Stimulated activated CD4-positive, alpha-beta T cell treated with anti-CD3 and anti-CD28 coated beads, Interleukin-15, amount 100 ng/mL, for 24 hours (primary cell): Measurements from ENCODE around the gene KIAA0319L.
"Not testable (repeated sequence)": the region's sequence is repeated elsewhere in the genome, so short reads cannot be mapped to it uniquely, and the experiment has no call there.

Experiments used
- DNase-seq: peaks from one replicate; pipeline ENCODE4 v3.0.0-alpha.2; 2020

KIAA0319L gene

GRCh38 chr1:35477870-35478269 is 79.3 kb downstream of the KIAA0319L start:
- DNase-seq = no peak

- DNase-seq = no peak
These were observed 81.1 kb downstream of the KIAA0319L start for GRCh38 chr1:35475856-35476674.

DNA sequence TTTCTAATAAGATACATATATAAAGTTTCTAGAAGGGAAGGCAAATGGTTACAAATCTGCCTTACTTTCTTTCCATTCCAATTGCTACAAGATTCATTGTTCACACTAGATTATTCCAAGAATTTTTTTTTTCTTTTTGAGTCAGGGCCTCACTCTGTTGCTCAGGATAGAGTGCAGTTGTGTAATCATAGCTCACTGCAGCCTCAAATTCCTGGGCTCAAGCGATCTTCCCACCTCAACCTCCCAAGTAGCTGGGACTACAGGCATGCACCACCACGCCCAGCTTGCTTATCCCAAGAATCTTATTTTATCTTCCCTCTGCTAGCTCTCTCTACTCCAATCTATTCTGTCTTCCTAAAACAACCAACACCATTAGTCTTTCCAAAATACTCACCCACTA is 81.8 kb downstream of the KIAA0319L start:
- no peak for DNase-seq

DNA sequence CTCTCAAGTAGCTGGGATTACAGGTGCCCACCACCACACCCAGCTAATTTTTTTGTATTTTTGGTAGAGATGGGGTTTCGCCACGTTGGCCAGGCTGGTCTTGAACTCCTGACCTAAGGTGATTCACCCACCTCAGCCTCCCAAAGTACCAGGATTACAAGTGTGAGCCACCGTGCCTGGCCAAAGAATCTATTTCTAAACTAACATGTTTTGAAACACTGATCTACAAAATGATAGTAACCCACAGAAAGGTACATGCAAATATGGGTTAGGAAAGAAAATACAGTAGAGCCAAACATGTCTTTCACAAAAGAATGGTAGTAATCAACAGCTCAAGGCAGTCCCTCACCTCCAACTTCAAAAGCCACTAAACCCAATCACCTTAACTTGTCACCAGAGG is 84.0 kb downstream of the KIAA0319L start:
- DNase-seq = not testable (repeated sequence)

GRCh38 chr1:35470977-35471613 is 86.1 kb downstream of the KIAA0319L start:
- DNase-seq = no peak

- no peak for DNase-seq
These were observed 91.1 kb downstream of the KIAA0319L start for GRCh38 chr1:35466120-35466519.

- DNase-seq = not testable (repeated sequence)
These were observed 93.5 kb downstream of the KIAA0319L start for GRCh38 chr1:35463749-35464148.

DNA sequence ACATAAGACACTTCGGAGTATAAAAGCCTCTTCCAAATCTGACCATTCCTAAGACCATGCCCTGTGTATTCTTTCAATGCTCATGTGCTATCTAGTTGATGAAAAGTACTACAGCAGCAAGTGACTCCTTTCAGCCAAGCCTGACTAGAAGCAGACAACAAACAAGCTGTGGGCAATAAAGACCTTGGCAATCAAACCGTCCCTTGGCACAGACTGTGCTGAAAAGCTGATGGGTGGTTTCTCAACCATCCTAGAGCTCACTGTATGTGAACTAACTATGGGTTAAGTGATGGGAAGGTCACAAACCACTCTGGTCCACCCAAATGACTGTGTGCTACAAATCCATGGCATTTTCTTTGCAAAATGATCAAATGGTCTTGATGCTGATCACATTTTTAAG is 94.0 kb downstream of the KIAA0319L start:
- no peak for DNase-seq

GRCh38 chr1:35461966-35462651 is 95.1 kb downstream of the KIAA0319L start:
- DNase-seq = peak; percentile 12

DNA sequence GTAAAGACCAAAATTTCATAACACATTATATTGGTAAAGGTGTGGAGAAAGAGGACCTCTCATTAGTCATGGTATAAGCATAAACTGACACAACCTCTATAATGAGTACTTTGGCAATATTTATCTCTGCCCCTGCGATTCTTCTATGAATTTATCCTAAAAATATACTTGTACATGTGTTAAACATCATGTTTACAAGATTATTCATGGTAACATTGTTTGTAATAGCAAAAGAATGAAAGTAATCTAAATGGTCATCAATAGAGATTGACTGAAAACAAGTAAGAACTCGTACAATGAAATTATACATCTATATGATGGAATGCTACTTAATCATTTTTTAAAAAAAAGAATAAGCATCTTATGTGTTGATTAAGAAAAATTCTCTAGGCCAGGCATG is 96.4 kb downstream of the KIAA0319L start:
- DNase-seq = no peak

DNA sequence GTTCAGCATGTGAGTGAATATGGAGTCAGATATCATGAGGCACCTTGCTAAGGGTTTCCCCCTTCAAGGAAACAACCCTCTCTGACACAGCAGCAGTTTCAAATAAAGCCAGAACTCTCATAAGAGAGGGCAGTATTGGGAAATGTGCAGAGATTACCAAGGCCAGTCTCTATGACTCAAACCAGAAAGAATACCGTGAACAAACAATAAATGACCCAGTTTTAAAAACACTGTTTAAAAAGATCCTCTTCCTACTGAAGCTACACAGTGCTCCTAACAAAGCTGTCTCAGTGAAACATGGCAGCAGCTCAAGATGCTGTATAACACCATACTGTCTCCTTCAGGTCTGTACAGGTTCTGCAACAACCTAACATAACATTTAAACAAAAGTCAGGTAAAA is 102.6 kb downstream of the KIAA0319L start:
- DNase-seq = no peak

DNA sequence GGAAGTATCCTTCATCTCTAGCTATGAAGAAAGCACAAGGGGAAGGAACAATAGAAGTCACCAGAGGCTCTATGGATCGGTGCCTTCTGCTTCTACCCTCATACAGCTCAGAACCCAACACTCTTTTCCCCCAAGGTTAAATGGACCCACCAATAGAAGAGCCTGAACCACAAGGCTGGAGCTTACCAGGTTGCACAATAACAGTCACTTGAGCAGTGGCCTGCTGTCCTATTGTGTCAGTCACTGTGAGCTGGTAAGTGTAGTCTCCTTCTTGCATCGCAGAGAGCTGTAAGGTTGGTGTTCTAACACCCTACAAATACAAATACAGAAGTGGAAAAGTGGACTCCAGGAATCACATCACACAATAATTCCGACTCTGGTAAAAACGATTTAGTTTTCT is 103.0 kb downstream of the KIAA0319L start:
- no peak for DNase-seq

DNA sequence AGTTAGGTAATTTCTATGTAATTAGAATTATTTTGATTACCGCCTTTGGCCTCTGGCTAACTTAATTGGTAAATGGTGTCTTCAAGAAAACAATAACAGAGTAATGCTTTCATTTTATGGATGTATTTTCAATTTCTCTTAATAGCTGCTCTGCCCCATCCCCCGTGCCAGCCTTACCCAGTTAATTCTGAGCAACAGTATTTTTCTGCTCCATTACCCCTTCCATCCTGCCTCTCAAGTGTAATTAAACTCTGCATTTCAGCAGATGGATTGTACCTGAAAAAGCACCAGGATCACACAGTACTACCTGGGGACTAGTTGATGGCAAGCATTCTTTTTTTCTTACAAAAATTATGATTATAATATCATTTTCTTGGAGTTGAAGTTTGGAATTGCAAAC is 104.2 kb downstream of the KIAA0319L start:
- DNase-seq = no peak

DNA sequence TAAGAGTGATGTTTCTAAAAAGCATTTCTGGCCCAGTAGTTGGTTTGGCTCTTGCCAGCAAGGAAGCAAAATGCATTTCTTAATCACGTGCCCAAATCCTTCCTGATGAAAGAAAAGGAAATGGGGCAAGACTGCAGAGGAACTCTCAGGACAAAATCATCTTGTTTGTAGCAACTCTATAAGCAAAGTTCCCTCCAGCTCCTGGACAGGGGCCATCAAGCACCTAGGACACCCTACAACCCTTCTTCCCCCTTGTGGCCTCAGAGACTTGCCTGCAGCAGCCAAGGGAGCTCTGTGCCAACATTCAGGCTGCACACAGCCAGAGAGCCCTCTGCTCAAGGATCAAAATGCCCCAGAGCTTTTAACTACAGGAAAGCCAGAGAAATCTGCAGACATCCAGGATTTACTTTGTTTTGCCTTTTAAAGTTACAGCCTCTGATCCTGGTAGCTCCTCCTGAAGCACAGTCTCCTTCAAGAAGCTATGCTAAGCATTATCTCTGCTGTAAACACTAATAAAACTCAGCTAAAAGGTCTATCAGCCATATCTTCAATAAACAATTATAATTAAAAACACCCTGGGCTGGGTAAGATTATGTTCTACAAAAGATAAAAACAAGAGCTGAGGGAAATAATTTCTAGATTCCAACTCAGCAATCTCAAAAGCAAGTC is 105.0 kb downstream of the KIAA0319L start:
- DNase-seq = no peak

DNA sequence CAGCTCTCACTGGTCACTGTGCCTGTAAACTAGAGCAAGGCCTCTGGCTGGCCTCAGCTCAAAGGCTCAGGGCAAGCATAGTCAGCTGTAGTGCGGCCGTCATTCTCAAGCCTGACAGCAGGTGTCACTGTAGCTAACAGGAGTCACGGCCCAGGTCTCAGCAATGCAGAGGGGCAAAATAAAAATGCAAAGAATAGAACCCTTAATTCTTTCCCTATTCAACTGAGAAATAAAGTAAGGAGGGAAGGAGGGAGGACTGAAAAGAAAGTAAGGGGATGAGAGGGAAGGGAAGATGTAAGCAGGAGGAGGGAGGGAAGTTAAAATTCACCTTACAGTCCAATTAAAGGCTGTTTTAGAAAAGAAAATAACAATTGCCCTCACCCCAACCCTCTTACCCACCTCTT is 106.1 kb downstream of the KIAA0319L start:
- peak; percentile 84 for DNase-seq

- DNase-seq = no peak
These were observed 107.7 kb downstream of the KIAA0319L start for GRCh38 chr1:35449334-35450008.

GRCh38 chr1:35448344-35448801 is 108.8 kb downstream of the KIAA0319L start:
- DNase-seq = no peak

DNA sequence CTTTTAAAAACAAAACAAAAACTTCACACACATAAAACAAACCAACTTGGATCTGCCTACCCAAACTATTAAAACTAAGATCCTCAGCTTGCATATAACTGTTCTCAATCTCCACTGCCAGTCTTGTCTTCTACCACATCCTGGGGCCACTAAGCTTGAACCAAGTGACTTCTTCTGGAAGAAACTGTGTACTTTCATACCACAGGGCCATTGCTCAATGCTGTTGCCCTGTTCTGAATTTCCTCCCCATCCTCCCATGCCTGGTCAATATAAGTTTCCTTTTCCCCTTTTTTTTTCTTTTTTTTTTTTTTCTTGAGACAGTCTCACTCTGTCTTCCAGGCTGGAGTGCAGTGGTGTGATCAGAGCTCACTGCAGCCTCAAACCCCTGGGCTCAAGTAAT is 109.9 kb downstream of the KIAA0319L start:
- DNase-seq = no peak

DNA sequence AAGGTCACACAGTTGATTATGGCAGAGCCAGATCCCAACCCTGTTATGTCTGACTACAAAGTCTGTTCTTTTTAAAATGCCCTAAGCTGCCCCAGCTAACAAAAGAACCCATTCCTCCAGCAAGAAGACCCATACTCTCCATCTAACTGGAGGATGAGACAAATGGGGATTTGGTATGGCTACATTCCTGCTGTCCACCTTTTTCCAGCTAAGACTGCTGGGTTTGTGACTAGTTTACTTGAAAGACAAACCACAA is 112.8 kb downstream of the KIAA0319L start:
- DNase-seq = no peak

DNA sequence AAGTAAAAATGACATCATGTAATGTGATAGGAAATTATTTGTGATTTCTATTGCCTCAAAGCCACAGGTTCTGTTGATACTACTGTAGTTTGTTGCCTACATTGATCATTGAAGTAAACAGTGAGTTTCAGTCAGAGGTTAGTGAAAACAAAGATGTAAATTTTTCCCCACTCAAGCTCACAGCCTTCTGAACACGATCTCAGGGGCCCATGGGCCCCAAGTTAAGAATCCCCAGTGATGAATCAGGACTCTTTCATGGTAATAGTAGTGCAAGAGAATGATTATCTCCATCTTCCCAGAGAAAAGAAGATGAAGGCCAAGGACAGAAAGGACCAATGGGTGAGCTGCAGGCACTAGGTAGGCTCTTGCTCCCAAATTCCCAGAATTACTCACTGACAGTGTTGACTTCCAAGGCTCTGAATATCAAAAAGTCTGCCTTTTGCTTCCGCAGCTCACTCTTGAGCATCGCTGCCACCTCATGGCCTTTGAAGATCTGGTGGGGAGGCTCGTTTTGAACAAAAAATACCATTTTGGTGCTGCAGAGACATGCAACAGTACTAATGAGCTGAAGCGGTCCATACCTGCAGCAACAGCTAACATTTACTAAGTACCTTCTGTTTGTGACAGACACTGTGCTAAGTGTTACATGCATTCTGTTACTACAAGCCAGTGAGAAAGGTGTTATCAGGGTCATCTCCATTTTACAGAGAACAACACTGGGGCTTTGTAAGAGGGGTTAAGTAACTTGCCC is 113.3 kb downstream of the KIAA0319L start:
- no peak for DNase-seq

DNA sequence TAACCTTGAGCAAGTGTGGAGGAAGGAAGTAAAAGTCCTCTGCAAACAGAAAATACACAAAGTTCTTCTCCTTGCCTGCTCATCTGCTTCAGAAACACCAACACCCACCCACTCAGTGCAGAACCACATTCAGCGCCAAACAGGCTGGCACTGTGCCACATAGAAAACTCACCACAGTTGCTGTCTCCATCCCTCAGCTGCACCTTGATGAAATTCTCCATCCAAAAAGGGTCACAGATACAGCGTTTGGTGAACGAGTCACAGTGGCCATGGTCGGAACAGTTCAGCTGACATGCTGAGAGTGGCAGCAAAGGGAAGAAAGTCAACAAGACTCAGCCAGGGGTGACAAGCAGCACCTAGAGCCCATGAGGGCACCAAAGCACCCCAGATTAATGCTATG is 114.5 kb downstream of the KIAA0319L start:
- DNase-seq = peak; percentile 45

DNA sequence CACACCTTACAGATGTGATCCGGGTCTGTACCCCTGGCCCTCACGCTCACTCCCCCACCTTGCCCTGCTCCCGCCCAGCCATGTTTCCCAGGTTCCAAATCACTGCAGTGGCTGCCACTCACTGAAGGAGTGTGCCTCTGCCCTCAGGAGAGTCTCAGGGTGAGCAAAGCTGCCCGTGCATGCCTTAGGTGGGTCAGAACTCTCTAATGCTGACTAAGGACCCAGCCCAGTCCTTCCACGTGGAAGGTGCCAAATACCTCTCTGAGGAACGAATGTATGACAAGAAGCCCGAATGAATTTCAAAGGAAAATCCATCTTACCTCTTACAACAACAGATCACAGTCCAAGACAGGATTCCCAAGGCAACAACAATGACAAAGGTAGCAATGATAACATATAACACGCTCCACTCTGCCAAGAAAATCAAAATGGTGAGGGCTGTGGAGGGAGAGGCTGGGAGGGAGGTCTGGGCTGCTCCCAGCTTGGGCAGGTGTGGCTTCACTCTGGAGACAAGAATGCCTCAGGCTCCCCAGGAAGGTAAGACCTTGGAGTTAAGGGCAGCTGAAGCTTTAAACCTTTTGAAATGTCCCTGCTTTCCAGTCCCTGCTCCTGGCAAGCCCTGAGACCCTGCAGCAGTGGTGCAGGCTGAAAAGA is 115.2 kb downstream of the KIAA0319L start:
- no peak for DNase-seq
